SK-N-SH treated with all-trans-retinoic acid at 6 μM for 48 hours (cell line): ENCODE results near the gene CGNL1.

Experiments used
- ATAC-seq: fragments of 200-7000 bp; cut with Tn5 transposase; 3 replicates; pipeline ENCODE4 v1.9.1; 2020; ENCODE audit warnings: mild to moderate bottlenecking, moderate library complexity
- ARNTL ChIP-seq: fragments of 450-650 bp; formaldehyde crosslinking; IDR thresholded peaks from 2 replicates; pipeline ENCODE4 v1.5.0; 2020; ENCODE audit warnings: low read depth, mild to moderate bottlenecking, moderate library complexity, borderline replicate concordance
- BACH2 ChIP-seq: fragments of 250-450 bp; sonication (Bioruptor Pico); IDR thresholded peaks from 2 replicates; pipeline ENCODE4 v1.9.0; 2021; ENCODE audit warnings: mild to moderate bottlenecking, borderline replicate concordance
- CREB5 ChIP-seq: fragments of 250-450 bp; sonication (Bioruptor Pico); IDR thresholded peaks from 2 replicates; pipeline ENCODE4 v1.5.1; 2020; ENCODE audit warnings: low read depth, mild to moderate bottlenecking, moderate library complexity
- CSDC2 ChIP-seq: fragments of 250-450 bp; sonication (Bioruptor Pico); IDR thresholded peaks from 2 replicates; pipeline ENCODE4 v1.5.0; 2020; ENCODE audit warnings: mild to moderate bottlenecking, moderate library complexity
- ESRRG ChIP-seq: fragments of 250-450 bp; sonication (Bioruptor Pico); IDR thresholded peaks from 2 replicates; pipeline ENCODE4 v1.6.1; 2021; ENCODE audit warnings: mild to moderate bottlenecking
- GLIS3 ChIP-seq: fragments of 250-450 bp; sonication (Bioruptor Pico); IDR thresholded peaks from 2 replicates; pipeline ENCODE4 v1.5.0; 2020; ENCODE audit warnings: mild to moderate bottlenecking, moderate library complexity
- ISL1 ChIP-seq: fragments of 250-450 bp; sonication (Bioruptor Pico); IDR thresholded peaks from 2 replicates; pipeline ENCODE4 v2.1.2; 2022; ENCODE audit warnings: mild to moderate bottlenecking, moderate library complexity
- OSR1 ChIP-seq: fragments of 250-450 bp; sonication (Bioruptor Pico); IDR thresholded peaks from 2 replicates; pipeline ENCODE4 v1.8.0; 2022; ENCODE audit warnings: moderate library complexity, mild to moderate bottlenecking, inconsistent platforms
- PATZ1 ChIP-seq: fragments of 250-450 bp; sonication (Bioruptor Pico); IDR thresholded peaks from 2 replicates; pipeline ENCODE4 v1.8.0; 2020; ENCODE audit warnings: mild to moderate bottlenecking, moderate library complexity, borderline replicate concordance
- PPARA ChIP-seq: fragments of 250-450 bp; sonication (Bioruptor Pico); IDR thresholded peaks from 2 replicates; pipeline ENCODE4 v1.5.0; 2020; ENCODE audit warnings: mild to moderate bottlenecking, borderline replicate concordance
- RARB ChIP-seq: fragments of 250-450 bp; sonication (Bioruptor Pico); IDR thresholded peaks from 2 replicates; pipeline ENCODE4 v1.8.0; 2021; ENCODE audit warnings: mild to moderate bottlenecking, moderate library complexity
- SNAI2 ChIP-seq: fragments of 250-450 bp; sonication (Bioruptor Pico); IDR thresholded peaks from 2 replicates; pipeline ENCODE4 v1.5.0; 2020; ENCODE audit warnings: mild to moderate bottlenecking, moderate library complexity
- TOX ChIP-seq: fragments of 250-450 bp; sonication (Bioruptor Pico); IDR thresholded peaks from 2 replicates; pipeline ENCODE4 v1.8.0; 2021; ENCODE audit warnings: mild to moderate bottlenecking, moderate library complexity, borderline replicate concordance
- TSHZ2 ChIP-seq: fragments of 250-450 bp; sonication (Bioruptor Pico); IDR thresholded peaks from 2 replicates; pipeline ENCODE4 v1.5.0; 2020; ENCODE audit warnings: mild to moderate bottlenecking, moderate library complexity
- ZC3H10 ChIP-seq: fragments of 250-450 bp; sonication (Bioruptor Pico); IDR thresholded peaks from 2 replicates; pipeline ENCODE4 v1.5.1; 2021; ENCODE audit warnings: mild to moderate bottlenecking, moderate library complexity
- ZFP3 ChIP-seq: fragments of 250-450 bp; sonication (Bioruptor Pico); IDR thresholded peaks from 2 replicates; pipeline ENCODE4 v1.5.0; 2020; ENCODE audit warnings: mild to moderate bottlenecking, moderate library complexity
- ZFP30 ChIP-seq: fragments of 450-650 bp; formaldehyde crosslinking; IDR thresholded peaks from 2 replicates; pipeline ENCODE4 v1.5.0; 2022; ENCODE audit warnings: mild to moderate bottlenecking, moderate library complexity
- ZNF565 ChIP-seq: fragments of 450-650 bp; formaldehyde crosslinking; conservative IDR thresholded peaks from 2 replicates; pipeline ENCODE4 v1.5.0; 2020; ENCODE audit warnings: low read depth, mild to moderate bottlenecking, moderate library complexity
- ZNF70 ChIP-seq: fragments of 450-650 bp; formaldehyde crosslinking; IDR thresholded peaks from 2 replicates; pipeline ENCODE4 v1.5.0; 2020; ENCODE audit warnings: mild to moderate bottlenecking, moderate library complexity
- ZNF8 ChIP-seq: fragments of 450-650 bp; formaldehyde crosslinking; IDR thresholded peaks from 2 replicates; pipeline ENCODE4 v1.5.0; 2020; ENCODE audit warnings: mild to moderate bottlenecking, moderate library complexity
- TF ChIP-seq, protein P1 (sequence below): fragments of 250-450 bp; sonication (Bioruptor Pico); IDR thresholded peaks from 2 replicates; pipeline ENCODE4 v1.8.0; 2021; ENCODE audit warnings: low read depth, mild to moderate bottlenecking, moderate library complexity, borderline replicate concordance
- TF ChIP-seq, protein P2 (sequence below): fragments of 250-450 bp; sonication (Bioruptor Pico); IDR thresholded peaks from 2 replicates; pipeline ENCODE4 v1.5.1; 2021; ENCODE audit warnings: mild to moderate bottlenecking, moderate library complexity

Gene CGNL1

GRCh38 chr15:57364282-57365007 lies 11.9 kb upstream of the CGNL1 start:
- TF ChIP-seq ISL1 (CRISPR knock-in tag) = no peak
- TF ChIP-seq, protein P1, sequence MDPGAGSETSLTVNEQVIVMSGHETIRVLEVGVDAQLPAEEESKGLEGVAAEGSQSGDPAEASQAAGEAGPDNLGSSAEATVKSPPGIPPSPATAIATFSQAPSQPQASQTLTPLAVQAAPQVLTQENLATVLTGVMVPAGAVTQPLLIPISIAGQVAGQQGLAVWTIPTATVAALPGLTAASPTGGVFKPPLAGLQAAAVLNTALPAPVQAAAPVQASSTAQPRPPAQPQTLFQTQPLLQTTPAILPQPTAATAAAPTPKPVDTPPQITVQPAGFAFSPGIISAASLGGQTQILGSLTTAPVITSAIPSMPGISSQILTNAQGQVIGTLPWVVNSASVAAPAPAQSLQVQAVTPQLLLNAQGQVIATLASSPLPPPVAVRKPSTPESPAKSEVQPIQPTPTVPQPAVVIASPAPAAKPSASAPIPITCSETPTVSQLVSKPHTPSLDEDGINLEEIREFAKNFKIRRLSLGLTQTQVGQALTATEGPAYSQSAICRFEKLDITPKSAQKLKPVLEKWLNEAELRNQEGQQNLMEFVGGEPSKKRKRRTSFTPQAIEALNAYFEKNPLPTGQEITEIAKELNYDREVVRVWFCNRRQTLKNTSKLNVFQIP (CRISPR knock-in tag) = no peak
- TF ChIP-seq CSDC2 (CRISPR knock-in tag) = no peak
- TF ChIP-seq ZNF8 (CRISPR knock-in tag) = no peak
- peak; percentile 55; the same call in 2 of the 3 replicates for ATAC-seq

GRCh38 chr15:57367556-57367955 lies 8.7 kb upstream of the CGNL1 start:
- TF ChIP-seq, protein P2, sequence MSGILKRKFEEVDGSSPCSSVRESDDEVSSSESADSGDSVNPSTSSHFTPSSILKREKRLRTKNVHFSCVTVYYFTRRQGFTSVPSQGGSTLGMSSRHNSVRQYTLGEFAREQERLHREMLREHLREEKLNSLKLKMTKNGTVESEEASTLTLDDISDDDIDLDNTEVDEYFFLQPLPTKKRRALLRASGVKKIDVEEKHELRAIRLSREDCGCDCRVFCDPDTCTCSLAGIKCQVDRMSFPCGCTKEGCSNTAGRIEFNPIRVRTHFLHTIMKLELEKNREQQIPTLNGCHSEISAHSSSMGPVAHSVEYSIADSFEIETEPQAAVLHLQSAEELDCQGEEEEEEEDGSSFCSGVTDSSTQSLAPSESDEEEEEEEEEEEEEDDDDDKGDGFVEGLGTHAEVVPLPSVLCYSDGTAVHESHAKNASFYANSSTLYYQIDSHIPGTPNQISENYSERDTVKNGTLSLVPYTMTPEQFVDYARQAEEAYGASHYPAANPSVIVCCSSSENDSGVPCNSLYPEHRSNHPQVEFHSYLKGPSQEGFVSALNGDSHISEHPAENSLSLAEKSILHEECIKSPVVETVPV (CRISPR knock-in tag) = no peak
- TF ChIP-seq SNAI2 = no peak
- TF ChIP-seq TSHZ2 = no peak
- TF ChIP-seq ZNF565 (CRISPR knock-in tag) = no peak
- no peak for TF ChIP-seq RARB (CRISPR knock-in tag)
- no peak for TF ChIP-seq ARNTL (CRISPR knock-in tag)
- TF ChIP-seq GLIS3 (CRISPR knock-in tag) = no peak
- no peak for TF ChIP-seq OSR1
- no peak for TF ChIP-seq ISL1 (CRISPR knock-in tag)
- no peak for TF ChIP-seq TOX (CRISPR knock-in tag)
- TF ChIP-seq ZNF8 (CRISPR knock-in tag) = no peak
- TF ChIP-seq ZC3H10 (CRISPR knock-in tag) = no peak
- TF ChIP-seq, protein P1 (CRISPR knock-in tag) = no peak
- no peak for TF ChIP-seq ZFP3 (CRISPR knock-in tag)
- TF ChIP-seq CREB5 = no peak
- TF ChIP-seq CSDC2 (CRISPR knock-in tag) = no peak
- no peak for TF ChIP-seq ZFP30
- no peak for TF ChIP-seq BACH2 (CRISPR knock-in tag)
- TF ChIP-seq PPARA = no peak
- no peak for TF ChIP-seq ZNF70
- no peak for ATAC-seq

- no peak for TF ChIP-seq ESRRG (CRISPR knock-in tag)
- TF ChIP-seq GLIS3 (CRISPR knock-in tag) = no peak
- no peak for TF ChIP-seq ZNF565 (CRISPR knock-in tag)
- no peak for TF ChIP-seq PATZ1 (CRISPR knock-in tag)
- TF ChIP-seq ISL1 (CRISPR knock-in tag) = no peak
- no peak for TF ChIP-seq ZFP30
- TF ChIP-seq RARB (CRISPR knock-in tag) = no peak
- no peak for TF ChIP-seq CREB5
- TF ChIP-seq, all 23 proteins: peak for 0
- no peak for ATAC-seq
Measured at GRCh38 chr15:57370929-57371328, 5.4 kb upstream of the CGNL1 start.
